Natural killer cell (primary cell): Measurements from ENCODE around the gene TBC1D17. TPM values are rescaled to one million over a fixed set of nuclear protein-coding genes. Genes with fewer than 3 reads are reported as not detected.
A peak's percentile ranks its signal among the peaks of the same experiment; 100 is the strongest.

Experiments
- ATAC-seq, 3 donors: fragments of 150-1000 bp in 2 of 3; fragments of 200-7000 bp in 1 of 3; cut with Tn5 transposase; 1 replicate in 1 of 3; 2 replicates in 2 of 3; pipeline ENCODE4 v1.10.0; 2021; ENCODE audit warnings: mild to moderate bottlenecking in 2 of 3, moderate library complexity in 2 of 3
- DNase-seq, 2 donors: peaks; one replicate each; pipeline versions ENCODE4 v3.0.0 to v3.0.0-alpha.2; 2013 to 2021; ENCODE audit warnings: mixed read lengths in 1 of 2
- H3K27ac ChIP-seq: one replicate; pipeline ENCODE4 v1.5.1; 2013; ENCODE audit warnings: mild to moderate bottlenecking, low read length
- H3K27me3 ChIP-seq: one replicate; pipeline ENCODE4 v1.6.1; 2013; ENCODE audit warnings: low read length; ENCODE audit not compliant: control insufficient read depth, insufficient read depth
- H3K36me3 ChIP-seq: one replicate; pipeline ENCODE4 v1.6.1; 2013; ENCODE audit warnings: low read length; ENCODE audit not compliant: control insufficient read depth, insufficient read depth
- H3K4me1 ChIP-seq: one replicate; pipeline ENCODE4 v1.6.1; 2013; ENCODE audit warnings: low read length; ENCODE audit not compliant: control insufficient read depth, insufficient read depth
- H3K4me3 ChIP-seq: one replicate; pipeline ENCODE4 v1.5.1; 2013; ENCODE audit warnings: low read length
- H3K9me3 ChIP-seq: one replicate; pipeline ENCODE4 v1.6.1; 2013; ENCODE audit warnings: low read length; ENCODE audit not compliant: control insufficient read depth, insufficient read depth
- H3K27ac Mint-ChIP-seq, 2 donors: one replicate each; pipeline ENCODE4 v1.8.0; 2022; ENCODE audit warnings: mild to moderate bottlenecking in 2 of 2, mixed read lengths in 2 of 2, moderate library complexity in 1 of 2
- H3K27me3 Mint-ChIP-seq, 2 donors: one replicate each; pipeline ENCODE4 v1.8.0; 2022; ENCODE audit warnings: low read depth in 2 of 2, mixed read lengths in 2 of 2
- H3K36me3 Mint-ChIP-seq: one replicate; pipeline ENCODE4 v1.8.0; 2022; ENCODE audit warnings: mixed read lengths
- H3K4me1 Mint-ChIP-seq, 2 donors: one replicate each; pipeline ENCODE4 v1.8.0; 2022; ENCODE audit warnings: mixed read lengths in 2 of 2
- H3K4me3 Mint-ChIP-seq: one replicate; pipeline ENCODE4 v1.8.0; 2022; ENCODE audit warnings: mild to moderate bottlenecking, moderate library complexity, mixed read lengths
- H3K9me3 Mint-ChIP-seq, 2 donors: one replicate each; pipeline ENCODE4 v1.8.0; 2022; ENCODE audit warnings: mixed read lengths in 2 of 2
- WGBS: methylation state at CpG from one replicate; pipeline ENCODE4 v1.1.7; 2013; ENCODE audit warnings: missing lambda C conversion rate; ENCODE audit not compliant: insufficient coverage; 5-methylcytosine and 5-hydroxymethylcytosine counted together
- intact Hi-C: fragments of 100-400 bp; cut with micrococcal nuclease; formaldehyde crosslinking; loops from one replicate; pipeline ENCODE4 v1.14.2; 2022
- total RNA-seq, 4 donors: library from RNA; stranded (reverse); fragments of 120-200 nt in 1 of 4; gene quantifications; one replicate each; pipeline versions ENCODE4 v1.2.3 to v1.2.4, GENCODE V29; 2013 to 2022
- TF ChIP-seq, protein P1 (sequence below): fragments of 200-600 bp; IDR thresholded peaks from one replicate; pipeline ENCODE4 v1.8.0; 2022; ENCODE audit warnings: antibody characterized with exemption

The TBC1D17 gene
- total RNA-seq, 3 donors from 2014 or later (not counting 1 experiment from before 2014, with no cell fraction given) = 45.8 to 59.7 (median 54.4) TPM

DNA sequence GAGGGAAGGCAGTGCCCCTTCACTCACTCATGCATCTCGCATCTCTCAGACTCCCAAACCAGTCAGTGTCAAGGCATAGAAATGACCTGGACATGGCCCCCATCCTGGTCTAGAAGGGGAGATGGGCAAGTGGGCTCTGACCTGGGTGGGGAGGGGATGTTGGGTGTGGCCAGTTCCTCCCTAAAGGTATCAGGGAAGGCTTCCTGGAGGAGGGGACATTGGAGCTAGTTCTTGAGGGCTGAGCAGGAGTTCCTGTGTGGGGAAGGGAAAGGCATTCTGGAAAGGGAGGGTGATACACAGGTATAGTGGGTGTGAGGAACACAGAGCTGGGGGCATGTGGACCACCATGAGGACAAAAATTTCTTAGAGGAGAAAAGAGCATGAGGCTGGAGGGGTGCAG lies 15.2 kb downstream of the TBC1D17 start:
- Histone ChIP-seq H3K9me3 (no peaks in the 10 kb centered on the region), H3K4me3 (no peak overlapping the region), H3K36me3 (no peaks in the 10 kb centered on the region), H3K4me1 (peaks cover 45% of the 10 kb centered on the region), H3K27me3 (no peaks in the 10 kb centered on the region), H3K27ac (no peak overlapping the region)
- no peaks in the 10 kb centered on the region for H3K27me3 Mint-ChIP-seq
- peaks cover 16 to 26% of the 10 kb centered on the region in 2 donors for H3K4me1 Mint-ChIP-seq
- H3K4me3 Mint-ChIP-seq = peak overlapping the region; percentile 47
- peak overlapping the region in 1 of 2 donors; percentile 97 for H3K27ac Mint-ChIP-seq
- no peak for ATAC-seq
- TF ChIP-seq, protein P1, sequence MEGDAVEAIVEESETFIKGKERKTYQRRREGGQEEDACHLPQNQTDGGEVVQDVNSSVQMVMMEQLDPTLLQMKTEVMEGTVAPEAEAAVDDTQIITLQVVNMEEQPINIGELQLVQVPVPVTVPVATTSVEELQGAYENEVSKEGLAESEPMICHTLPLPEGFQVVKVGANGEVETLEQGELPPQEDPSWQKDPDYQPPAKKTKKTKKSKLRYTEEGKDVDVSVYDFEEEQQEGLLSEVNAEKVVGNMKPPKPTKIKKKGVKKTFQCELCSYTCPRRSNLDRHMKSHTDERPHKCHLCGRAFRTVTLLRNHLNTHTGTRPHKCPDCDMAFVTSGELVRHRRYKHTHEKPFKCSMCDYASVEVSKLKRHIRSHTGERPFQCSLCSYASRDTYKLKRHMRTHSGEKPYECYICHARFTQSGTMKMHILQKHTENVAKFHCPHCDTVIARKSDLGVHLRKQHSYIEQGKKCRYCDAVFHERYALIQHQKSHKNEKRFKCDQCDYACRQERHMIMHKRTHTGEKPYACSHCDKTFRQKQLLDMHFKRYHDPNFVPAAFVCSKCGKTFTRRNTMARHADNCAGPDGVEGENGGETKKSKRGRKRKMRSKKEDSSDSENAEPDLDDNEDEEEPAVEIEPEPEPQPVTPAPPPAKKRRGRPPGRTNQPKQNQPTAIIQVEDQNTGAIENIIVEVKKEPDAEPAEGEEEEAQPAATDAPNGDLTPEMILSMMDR = no peak
- H3K9me3 Mint-ChIP-seq = no peaks in the 10 kb centered on the region
- no peak for DNase-seq
- no CpG with 5 or more reads among the region's 1 CpG for WGBS
- intact Hi-C loops = no loop called here
- H3K36me3 Mint-ChIP-seq = no peaks in the 10 kb centered on the region

DNA sequence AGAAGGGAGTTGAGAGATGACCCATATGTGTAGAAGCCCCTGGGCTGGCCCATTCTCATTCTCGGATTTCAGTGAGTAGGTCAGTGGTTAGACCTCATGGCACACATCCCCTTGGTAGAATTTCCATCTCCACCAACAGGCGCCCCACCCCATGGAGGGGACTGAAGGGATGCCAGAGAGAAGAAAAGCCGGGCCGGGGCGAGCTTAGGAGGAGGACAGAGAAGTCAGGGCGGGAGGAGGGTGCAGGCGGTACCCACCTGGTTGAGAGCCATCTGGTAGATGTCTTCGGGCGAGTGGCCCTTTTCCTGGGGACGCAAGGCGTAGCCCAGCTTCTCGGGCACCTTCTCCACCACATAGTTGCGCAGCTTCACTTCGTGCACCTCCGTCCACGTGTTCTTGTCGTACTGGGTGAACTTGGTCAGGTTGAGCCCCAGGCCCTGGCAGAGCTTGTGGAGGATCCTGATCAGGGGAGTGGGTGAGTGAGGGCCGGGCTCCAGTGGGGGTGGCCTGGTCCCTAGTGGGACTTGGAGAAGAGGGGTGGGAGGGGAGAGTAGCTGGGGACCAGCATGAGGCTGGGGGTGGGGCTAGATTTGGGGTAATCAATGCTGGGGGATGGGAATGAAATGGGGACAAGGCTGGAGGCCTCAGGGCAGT lies 16.6 kb downstream of the TBC1D17 start:
- ATAC-seq = no peak
- Mint-ChIP-seq H3K4me1 (peaks cover 19 to 29% of the 10 kb centered on the region in 2 donors), H3K27me3 (no peaks in the 10 kb centered on the region), H3K9me3 (no peaks in the 10 kb centered on the region), H3K27ac (peak overlapping the region in 1 of 2 donors; percentile 97), H3K4me3 (no peak overlapping the region), H3K36me3 (no peaks in the 10 kb centered on the region)
- TF ChIP-seq, protein P1 = no peak
- no peak overlapping the region for H3K27ac ChIP-seq
- no peak overlapping the region for H3K4me3 ChIP-seq
- intact Hi-C loops = no loop called here
- no peaks in the 10 kb centered on the region for H3K36me3 ChIP-seq
- no peak for DNase-seq
- H3K9me3 ChIP-seq = no peaks in the 10 kb centered on the region
- H3K4me1 ChIP-seq = peaks cover 55% of the 10 kb centered on the region
- WGBS = 87% methylated on average over 18 of the region's 18 CpGs
- no peaks in the 10 kb centered on the region for H3K27me3 ChIP-seq

DNA sequence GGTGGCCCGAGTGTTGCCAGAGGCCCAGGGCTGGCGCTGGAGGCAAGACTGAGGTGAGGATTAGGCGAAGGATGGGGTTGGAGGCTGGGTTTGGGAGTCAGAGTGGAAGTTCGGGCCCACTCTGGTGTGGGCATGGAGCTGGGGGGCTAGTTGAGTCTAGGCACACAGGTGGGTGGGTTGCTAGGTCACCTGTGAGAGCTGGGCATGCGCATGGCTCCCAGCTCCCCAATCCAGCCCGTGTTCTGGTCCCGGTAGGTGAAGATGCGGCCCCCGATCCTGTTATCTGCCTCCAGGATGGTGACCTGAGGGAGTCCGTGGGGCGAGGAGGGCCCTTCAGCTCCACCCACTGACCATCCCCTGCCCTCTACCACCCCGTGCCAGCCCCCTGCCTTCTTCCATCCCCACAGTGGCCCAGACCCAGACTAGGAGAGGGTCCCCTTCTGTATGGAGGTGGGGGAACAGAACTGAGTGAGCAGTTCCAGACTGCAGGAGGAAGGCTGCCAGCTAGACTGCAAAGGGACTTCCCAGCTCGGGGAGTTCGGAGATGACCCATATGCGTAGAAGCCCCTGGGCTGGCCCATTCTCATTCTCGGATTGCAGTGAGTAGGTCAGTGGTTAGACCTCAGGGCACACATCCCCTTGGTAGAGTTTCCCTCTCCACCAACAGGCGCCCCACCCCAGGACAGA lies 17.5 kb downstream of the TBC1D17 start:
- intact Hi-C loops = no loop called here
- Mint-ChIP-seq H3K4me3 (no peak overlapping the region), H3K27me3 (no peaks in the 10 kb centered on the region), H3K4me1 (peaks cover 19 to 23% of the 10 kb centered on the region in 2 donors), H3K27ac (peak overlapping the region in 1 of 2 donors; percentile 97), H3K9me3 (no peaks in the 10 kb centered on the region), H3K36me3 (no peaks in the 10 kb centered on the region)
- H3K27me3 ChIP-seq = no peaks in the 10 kb centered on the region
- no peak overlapping the region for H3K4me3 ChIP-seq
- H3K36me3 ChIP-seq = no peaks in the 10 kb centered on the region
- TF ChIP-seq, protein P1 = no peak
- DNase-seq = peak in 1 of 2 donors; percentile 58
- no peak for ATAC-seq
- no peaks in the 10 kb centered on the region for H3K9me3 ChIP-seq
- peaks cover 49% of the 10 kb centered on the region for H3K4me1 ChIP-seq
- peak overlapping the region; percentile 96 for H3K27ac ChIP-seq
- 84% methylated on average over 15 of the region's 17 CpGs for WGBS
